CD4-positive, alpha-beta T cell treated with Interleukin-6 for 4 hours (primary cell): ENCODE measurements around the gene GRWD1.
A peak's percentile ranks its signal among the peaks of the same experiment; 100 is the strongest.
"Not testable (repeated sequence)": the region's sequence is repeated elsewhere in the genome, so short reads cannot be mapped to it uniquely, and the experiment has no call there.

Experiments used
- DNase-seq: peaks from one replicate; pipeline ENCODE4 v3.0.0-alpha.2; 2020; ENCODE audit warnings: mixed read lengths

Gene GRWD1

GRCh38 chr19:48480558-48481500 is 35.0 kb downstream of the GRWD1 start:
- DNase-seq, result peak; percentile 75

- DNase-seq, result no peak
These were observed 36.3 kb downstream of the GRWD1 start for GRCh38 chr19:48481846-48482639.

GRCh38 chr19:48483301-48483700 is 37.5 kb downstream of the GRWD1 start:
- DNase-seq, result no peak

GRCh38 chr19:48484247-48484893 is 38.6 kb downstream of the GRWD1 start:
- DNase-seq, result no peak

GRCh38 chr19:48484931-48485612 is 39.3 kb downstream of the GRWD1 start:
- DNase-seq, result no peak

- DNase-seq, result not testable (repeated sequence)
These were observed 40.9 kb downstream of the GRWD1 start for GRCh38 chr19:48486706-48487105.

DNA sequence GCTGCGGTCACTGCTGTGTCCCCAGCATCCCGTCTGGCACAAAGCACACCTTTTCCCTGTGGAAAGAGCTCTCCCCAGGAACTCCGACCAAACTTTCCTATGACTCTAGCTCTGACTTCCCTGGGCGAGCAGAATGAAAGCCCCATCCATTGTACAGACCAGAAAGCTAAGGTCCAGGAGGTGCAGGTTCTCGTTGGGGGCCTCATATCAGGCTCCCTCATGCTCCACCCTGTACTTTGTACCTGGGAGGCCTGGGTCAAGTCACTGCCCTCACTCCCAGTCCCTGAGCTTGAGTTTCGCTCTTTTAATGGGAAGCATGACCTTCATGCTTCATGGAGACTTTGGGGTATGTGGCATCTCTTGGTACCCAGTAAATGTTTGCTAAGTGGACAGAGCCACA is 41.8 kb downstream of the GRWD1 start:
- no peak for DNase-seq

- no peak for DNase-seq
These were observed 42.2 kb downstream of the GRWD1 start for GRCh38 chr19:48487948-48488347.

DNA sequence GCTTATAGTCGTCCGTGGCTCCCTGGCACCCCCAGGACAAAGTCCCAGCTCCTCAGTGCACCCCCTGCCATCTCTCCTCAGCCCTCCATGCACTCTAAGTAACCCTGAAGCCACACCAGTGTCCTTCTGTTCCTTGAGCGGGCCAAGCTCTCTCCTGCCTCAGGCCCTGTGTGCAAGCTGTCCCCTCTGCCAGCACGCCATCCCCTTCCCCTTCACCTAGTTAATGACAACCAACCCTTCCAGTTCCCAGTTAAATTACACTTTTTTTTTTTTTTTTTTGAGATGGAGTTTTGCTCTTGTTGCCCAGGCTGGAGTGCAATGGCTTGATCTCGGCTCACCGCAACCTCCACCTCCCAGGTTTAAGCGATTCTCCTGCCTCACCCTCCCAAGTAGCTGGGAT is 42.7 kb downstream of the GRWD1 start:
- not testable (repeated sequence) for DNase-seq

- peak; percentile 85 for DNase-seq
These were observed 43.9 kb downstream of the GRWD1 start for GRCh38 chr19:48489608-48490216.

DNA sequence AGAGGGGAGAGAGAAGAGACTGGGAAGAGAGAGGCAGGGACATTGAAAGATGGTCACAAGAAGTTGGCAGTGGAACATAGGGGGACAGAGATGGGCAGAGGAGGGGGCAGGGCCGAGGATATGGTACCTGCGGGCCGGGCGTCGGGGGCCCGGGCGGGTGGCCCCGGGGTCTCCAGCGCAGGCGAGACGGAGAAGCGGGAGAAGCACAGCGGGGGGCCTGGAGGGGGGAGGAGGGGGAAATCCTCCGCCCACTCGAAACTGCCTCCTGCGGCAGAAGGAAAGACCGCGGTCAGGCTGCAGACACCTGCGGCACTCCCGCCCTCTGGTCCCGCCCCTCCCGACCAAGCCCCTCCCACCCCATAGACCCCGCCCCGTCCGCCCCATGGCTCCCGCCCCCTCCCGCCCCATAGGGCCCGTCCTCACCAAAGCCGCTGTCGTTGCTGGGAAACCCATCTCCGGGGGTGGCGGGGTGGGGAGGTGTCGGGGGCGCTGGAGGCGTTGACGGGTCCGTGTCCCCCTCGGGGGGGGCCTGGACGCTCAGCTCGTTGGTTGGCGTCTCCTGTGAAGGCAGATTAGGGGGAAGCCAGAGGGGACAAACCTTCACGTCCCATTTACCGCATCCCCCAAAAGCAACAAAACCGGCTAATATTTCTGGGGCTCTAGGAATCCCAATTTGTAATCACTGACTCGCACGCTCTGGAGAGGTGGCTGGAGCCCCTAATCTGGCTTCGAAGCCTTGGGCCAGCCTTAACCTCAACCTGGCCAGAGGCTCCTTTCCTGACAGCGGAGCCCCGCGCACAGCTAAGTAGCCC is 45.4 kb downstream of the GRWD1 start:
- peak; percentile 71 for DNase-seq

- DNase-seq, result no peak
These were observed 46.0 kb downstream of the GRWD1 start for GRCh38 chr19:48491793-48492123.

DNA sequence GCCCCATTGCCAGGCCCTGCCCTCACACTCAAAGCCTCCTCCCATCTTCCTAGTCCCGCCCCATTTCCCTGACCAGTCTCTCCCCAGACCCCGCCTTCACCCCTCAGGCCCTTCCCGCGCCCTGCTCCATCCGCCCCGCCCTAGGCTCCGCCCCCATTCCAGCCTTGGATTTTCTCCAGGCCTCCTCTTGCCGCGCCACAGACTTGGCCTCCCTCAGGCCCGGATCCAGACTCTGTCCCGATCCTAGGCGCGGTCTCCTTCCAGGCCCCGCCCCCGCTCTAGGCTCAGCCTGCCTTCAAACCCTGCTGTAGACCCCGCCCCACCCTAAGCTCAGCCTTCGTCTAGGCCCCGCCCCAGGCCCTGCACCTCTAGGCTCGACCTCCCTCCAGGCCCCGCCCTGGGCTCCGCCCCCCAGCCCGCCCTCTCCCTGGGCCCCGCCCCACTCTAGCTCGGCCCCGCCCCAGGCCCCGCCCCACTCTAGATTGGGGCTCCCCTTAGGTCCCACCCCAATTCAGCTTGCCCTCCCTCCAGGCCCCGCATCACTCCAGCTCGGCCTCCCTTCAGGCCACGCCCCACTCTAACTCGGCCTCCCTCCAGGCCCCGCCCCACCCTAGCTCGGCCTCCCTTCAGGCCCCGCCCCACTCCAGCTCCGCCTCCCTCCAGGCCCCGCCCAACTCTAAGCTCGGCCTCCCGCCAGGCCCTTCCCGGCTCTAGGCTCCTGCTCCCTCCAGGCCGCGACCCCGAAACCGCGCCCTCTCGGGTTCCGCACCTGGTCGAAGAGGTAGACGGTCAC is 47.3 kb downstream of the GRWD1 start:
- DNase-seq, result peak; percentile 84

DNA sequence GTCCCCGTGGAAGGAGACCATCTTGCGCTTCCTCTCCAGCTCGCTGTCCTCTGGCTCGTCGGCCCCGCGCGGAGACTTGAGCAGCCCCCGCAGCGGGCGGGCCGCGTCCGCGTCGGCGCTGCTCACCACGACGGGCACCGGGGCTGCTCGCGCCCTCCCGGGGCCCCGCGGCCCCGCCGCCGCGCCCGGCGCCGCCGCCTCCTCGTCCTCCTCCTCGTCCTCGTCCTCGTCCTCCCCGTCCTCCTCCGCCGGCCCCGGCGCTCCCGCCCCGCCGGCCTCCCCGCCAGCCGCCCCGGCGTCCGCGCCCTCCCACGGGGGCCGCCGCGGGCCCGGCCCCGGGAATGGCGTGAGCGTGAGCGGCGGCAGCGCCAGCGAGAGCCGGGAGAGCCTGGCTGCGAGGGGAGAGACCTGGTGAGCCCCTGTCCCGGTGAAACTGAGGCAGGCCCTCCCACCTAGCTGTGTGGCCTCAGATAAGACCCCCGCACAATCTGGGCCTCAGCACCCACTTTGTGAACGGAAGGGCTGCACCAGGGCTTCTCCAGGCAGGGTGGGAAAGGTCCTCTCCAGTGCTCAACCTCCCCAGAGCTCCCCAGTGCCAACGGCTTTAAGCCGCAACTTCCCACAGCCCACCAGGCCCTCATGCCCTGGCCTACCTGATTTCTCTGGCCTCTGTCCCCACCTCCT is 48.1 kb downstream of the GRWD1 start:
- no peak for DNase-seq

GRCh38 chr19:48495396-48495795 is 49.6 kb downstream of the GRWD1 start:
- no peak for DNase-seq

DNA sequence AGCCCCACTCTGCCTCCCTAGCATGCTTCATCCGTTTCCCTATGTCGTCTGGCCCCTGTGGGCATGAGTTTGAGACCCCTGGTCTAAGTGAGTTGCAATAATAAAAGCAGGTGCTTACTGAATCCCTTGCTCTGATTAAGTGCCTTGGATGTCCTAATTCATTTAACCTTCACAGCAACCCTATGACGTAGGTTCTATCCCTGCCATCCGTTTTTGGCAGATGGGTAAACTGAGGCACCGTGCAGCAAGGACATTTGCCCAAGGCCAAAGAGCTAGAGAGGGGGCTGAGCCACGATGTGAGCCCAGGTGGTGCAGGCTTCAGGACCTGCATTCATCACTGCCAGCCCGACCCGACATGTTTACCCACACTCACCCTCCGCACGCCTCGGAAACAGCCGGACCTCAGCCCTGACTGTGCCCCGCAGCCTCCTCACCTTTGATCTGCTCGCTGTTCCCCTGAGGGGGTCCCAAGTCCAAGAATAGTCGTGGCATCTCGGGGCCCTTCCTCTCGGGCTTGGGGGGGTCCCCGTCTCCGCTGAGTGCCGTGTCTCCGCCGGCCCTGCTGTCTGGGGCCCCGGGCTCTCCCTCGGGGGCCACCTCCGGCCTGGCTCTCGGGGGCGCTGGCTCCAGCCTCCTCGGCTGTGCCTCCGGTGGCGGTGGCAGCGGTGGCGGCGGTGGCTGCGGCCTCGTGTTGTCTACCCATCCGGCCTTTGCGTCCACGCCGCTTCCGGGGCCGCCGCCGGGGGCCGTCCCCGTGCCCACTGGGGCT is 51.4 kb downstream of the GRWD1 start:
- DNase-seq, result no peak

GRCh38 chr19:48497728-48498594 is 52.2 kb downstream of the GRWD1 start:
- no peak for DNase-seq
